Measurements from ENCODE around the gene MAP3K12.
"Not testable (repeated sequence)": the region's sequence is repeated elsewhere in the genome, so short reads cannot be mapped to it uniquely, and the experiment has no call there.

Gene MAP3K12

GRCh38 chr12:53499266-53500141 lies at the start of gene MAP3K12:
Gene MAP3K12 (minus strand): TSS chr12:53499458. CDS start chr12:53487391, 12,067 bp downstream.
- DNase-seq (ENCODE audit: low spot score), result peak; percentile 82

GRCh38 chr12:53548354-53548753 lies 49.1 kb upstream of the MAP3K12 start:
- not testable (repeated sequence) for DNase-seq (ENCODE audit: low spot score)

- DNase-seq (ENCODE audit: low spot score), result peak; percentile 86
Measured at GRCh38 chr12:53543539-53543938, 44.3 kb upstream of the MAP3K12 start.

GRCh38 chr12:53539526-53539925 lies 40.3 kb upstream of the MAP3K12 start:
- DNase-seq (ENCODE audit: low spot score), result no peak

GRCh38 chr12:53538209-53538689 lies 39.0 kb upstream of the MAP3K12 start:
- DNase-seq (ENCODE audit: low spot score), result peak; percentile 78

- no peak for DNase-seq (ENCODE audit: low spot score)
Measured at GRCh38 chr12:53536962-53537361, 37.7 kb upstream of the MAP3K12 start.

GRCh38 chr12:53533471-53533870 lies 34.2 kb upstream of the MAP3K12 start:
- DNase-seq (ENCODE audit: low spot score), result no peak

- peak; percentile 49 for DNase-seq (ENCODE audit: low spot score)
Measured at GRCh38 chr12:53532524-53533445, 33.5 kb upstream of the MAP3K12 start.

GRCh38 chr12:53532021-53532420 lies 32.8 kb upstream of the MAP3K12 start:
- DNase-seq (ENCODE audit: low spot score), result peak; percentile 98

GRCh38 chr12:53530920-53531319 lies 31.7 kb upstream of the MAP3K12 start:
- DNase-seq (ENCODE audit: low spot score), result no peak

- DNase-seq (ENCODE audit: low spot score), result peak; percentile 97
Measured at GRCh38 chr12:53530061-53530460, 30.8 kb upstream of the MAP3K12 start.

- no peak for DNase-seq (ENCODE audit: low spot score)
Measured at GRCh38 chr12:53524476-53524875, 25.2 kb upstream of the MAP3K12 start.

- DNase-seq (ENCODE audit: low spot score), result no peak
Measured at GRCh38 chr12:53523131-53523530, 23.9 kb upstream of the MAP3K12 start.

GRCh38 chr12:53518381-53518780 lies 19.1 kb upstream of the MAP3K12 start:
- no peak for DNase-seq (ENCODE audit: low spot score)

GRCh38 chr12:53516758-53517455 lies 17.6 kb upstream of the MAP3K12 start:
- DNase-seq (ENCODE audit: low spot score), result no peak

GRCh38 chr12:53515291-53515680 lies 16.0 kb upstream of the MAP3K12 start:
- DNase-seq (ENCODE audit: low spot score), result peak; percentile 99

GRCh38 chr12:53514628-53515290 lies 15.5 kb upstream of the MAP3K12 start:
- DNase-seq (ENCODE audit: low spot score), result peak; percentile 97

- DNase-seq (ENCODE audit: low spot score), result no peak
Measured at GRCh38 chr12:53513712-53514410, 14.6 kb upstream of the MAP3K12 start.

GRCh38 chr12:53510181-53510812 lies 11.0 kb upstream of the MAP3K12 start:
- DNase-seq (ENCODE audit: low spot score), result no peak

- peak; percentile 94 for DNase-seq (ENCODE audit: low spot score)
Measured at GRCh38 chr12:53508534-53509170, 9.4 kb upstream of the MAP3K12 start.
